Lung (tissue), 12 donors: ENCODE measurements around the gene AGRP. TPM values are rescaled to one million over a fixed set of nuclear protein-coding genes. Genes with fewer than 3 reads are reported as not detected.

Experiments used
- ATAC-seq: fragments of 200-7000 bp; cut with Tn5 transposase; one replicate; pipeline ENCODE4 v1.9.1; 2020; ENCODE audit warnings: moderate number of reproducible peaks; ENCODE audit not compliant: insufficient read depth, low FRiP score
- DNase-seq, 3 donors: peaks; one replicate each; pipeline ENCODE4 v3.0.0-alpha.2; 2013 to 2017
- H3K27ac ChIP-seq, 2 donors: one replicate each; pipeline ENCODE4 v1.5.1; 2013; ENCODE audit warnings: mild to moderate bottlenecking in 2 of 2, moderate library complexity in 2 of 2, control low read depth in 1 of 2, inconsistent platforms in 1 of 2, low read depth in 1 of 2, low read length in 1 of 2
- H3K27me3 ChIP-seq, 3 donors: one replicate each; pipeline ENCODE4 v1.5.1; 2013; ENCODE audit warnings: low read length in 2 of 3; ENCODE audit not compliant: control insufficient read depth in 3 of 3, insufficient read depth in 3 of 3
- H3K36me3 ChIP-seq, 4 donors: one replicate each; pipeline ENCODE4 v1.5.1; 2013; ENCODE audit warnings: low read length in 4 of 4, mild to moderate bottlenecking in 1 of 4, moderate library complexity in 1 of 4; ENCODE audit not compliant: control insufficient read depth in 4 of 4, insufficient read depth in 4 of 4
- H3K4me1 ChIP-seq, 5 donors: one replicate each; pipeline ENCODE4 v1.5.1; 2013; ENCODE audit warnings: low read length in 5 of 5, mild to moderate bottlenecking in 2 of 5, moderate library complexity in 1 of 5; ENCODE audit not compliant: control insufficient read depth in 5 of 5, insufficient read depth in 5 of 5
- H3K4me3 ChIP-seq: one replicate; pipeline ENCODE4 v1.5.1; 2013; ENCODE audit warnings: mild to moderate bottlenecking, control low read depth, moderate library complexity
- H3K9ac ChIP-seq, 2 donors: one replicate each; pipeline ENCODE4 v1.5.1; 2013; ENCODE audit warnings: low read length in 2 of 2, control low read depth in 1 of 2; ENCODE audit not compliant: insufficient read depth in 1 of 2
- H3K9me3 ChIP-seq, 4 donors: one replicate each; pipeline ENCODE4 v1.5.1; 2013; ENCODE audit warnings: low read length in 3 of 4, mild to moderate bottlenecking in 1 of 4, moderate library complexity in 1 of 4; ENCODE audit not compliant: control insufficient read depth in 4 of 4, insufficient read depth in 3 of 4
- CTCF ChIP-seq: IDR thresholded peaks from 2 replicates; pipeline ENCODE4 v1.5.1; 2012; ENCODE audit warnings: mild to moderate bottlenecking; ENCODE audit errors: control extremely low read depth, extremely low read depth
- WGBS, 2 donors: extraction: QIAGEN DNeasy Blood & Tissue Kit; methylation state at CpG; one replicate each; pipeline ENCODE4 v1.1.7; 2013; 5-methylcytosine and 5-hydroxymethylcytosine counted together
- polyA plus RNA-seq, 2 donors: library from polyadenylated mRNA; stranded (reverse); fragments of 200-250 nt; gene quantifications; one replicate each; pipeline ENCODE4 v1.2.1, GENCODE V29; 2013
- total RNA-seq, 2 donors: library from RNA; depleted of rRNA in 1 of 2; stranded (reverse); fragments of >200 nt in 1 of 2; gene quantifications; one replicate each; pipeline ENCODE4 v1.2.1, GENCODE V29; 2014 to 2021
- donor health status: control.
- donor health status: control.
- donor health status: Bipolar disorder and iron deficiency.
- donor health status: healthy.
- donor health status: DM: yes; HTN: yes; CAD: no.

Gene AGRP
- total and polyA plus RNA-seq, 4 donors: 0.97 to 8.3 (median 1.4) TPM; not detected in 1

GRCh38 chr16:67445126-67445426 is 38.3 kb downstream of the AGRP start:
- ATAC-seq: no peak
- no peak overlapping the region for H3K9ac ChIP-seq
- peaks cover 26 to 83% (median 41%) of the 10 kb centered on the region in 5 donors for H3K4me1 ChIP-seq
- DNase-seq: no peak
- H3K27me3 ChIP-seq: no peaks in the 10 kb centered on the region
- peak overlapping the region in 1 of 2 donors; percentile 10 for H3K27ac ChIP-seq
- no peak overlapping the region for H3K4me3 ChIP-seq
- 89 to 97% methylated on average over 7 of the region's 7 CpGs for WGBS, 2 donors
- H3K9me3 ChIP-seq: no peaks in the 10 kb centered on the region
- peaks cover 0 to 62% (median 2%) of the 10 kb centered on the region in 4 donors for H3K36me3 ChIP-seq
- no peak for TF ChIP-seq CTCF

- peaks cover 23 to 77% (median 38%) of the 10 kb centered on the region in 5 donors for H3K4me1 ChIP-seq
- no peak overlapping the region for H3K9ac ChIP-seq
- H3K27me3 ChIP-seq: no peaks in the 10 kb centered on the region
- H3K27ac ChIP-seq: peak overlapping the region in 1 of 2 donors; percentile 10
- H3K9me3 ChIP-seq: no peaks in the 10 kb centered on the region
- DNase-seq (no peak), ATAC-seq (no peak)
- no peak for TF ChIP-seq CTCF
- no peak overlapping the region for H3K4me3 ChIP-seq
- peaks cover 0 to 63% (median 2%) of the 10 kb centered on the region in 4 donors for H3K36me3 ChIP-seq
- WGBS, 2 donors: 90 to 91% methylated on average over 22 of the region's 22 CpGs
Observed at GRCh38 chr16:67444259-67445125, 38.9 kb downstream of the AGRP start.

- H3K4me1 ChIP-seq: peaks cover 19 to 69% (median 30%) of the 10 kb centered on the region in 5 donors
- H3K4me3 ChIP-seq: no peak overlapping the region
- H3K27ac ChIP-seq: no peak overlapping the region
- peaks cover 0 to 2% (median 0%) of the 10 kb centered on the region in 4 donors for H3K9me3 ChIP-seq
- no peak for TF ChIP-seq CTCF
- WGBS, 2 donors: 80 to 85% methylated on average over 6 of the region's 6 CpGs
- H3K27me3 ChIP-seq: no peaks in the 10 kb centered on the region
- DNase-seq (peak in 2 of 3 donors; percentile 57 to 78), ATAC-seq (no peak)
- H3K36me3 ChIP-seq: peaks cover 0 to 67% (median 6%) of the 10 kb centered on the region in 4 donors
- no peak overlapping the region for H3K9ac ChIP-seq
Observed at GRCh38 chr16:67443265-67443664, 40.1 kb downstream of the AGRP start.
